ENCODE results near the gene CCDC88B.

Gene CCDC88B

GRCh38 chr11:64352099-64352994 lies 12.3 kb downstream of the CCDC88B start:
- TF ChIP-seq CEBPB (IDR thresholded peaks at IDR 0.05) (no peak), ZBTB7A (IDR thresholded peaks at IDR 0.05; ENCODE audit: low read depth) (no peak), MAX (IDR thresholded peaks at IDR 0.05) (no peak), EGR1 (IDR thresholded peaks at IDR 0.05) (no peak), RAD21 (IDR thresholded peaks at IDR 0.05; ENCODE audit: low read depth) (no peak), NFIC (IDR thresholded peaks at IDR 0.05) (no peak), FOXM1 (IDR thresholded peaks at IDR 0.05; ENCODE audit: borderline replicate concordance, low read depth) (no peak), YY1 (IDR thresholded peaks at IDR 0.05; ENCODE audit: low read depth) (no peak), TAF1 (IDR thresholded peaks at IDR 0.05; ENCODE audit: low read depth) (no peak), TCF12 (IDR thresholded peaks at IDR 0.05; ENCODE audit: low read depth) (no peak), TEAD4 (IDR thresholded peaks at IDR 0.05) (no peak), REST (IDR thresholded peaks at IDR 0.05; ENCODE audit: low read depth) (no peak), USF1 (IDR thresholded peaks at IDR 0.05) (no peak), EP300 (IDR thresholded peaks at IDR 0.05; ENCODE audit: borderline replicate concordance) (no peak), CREB1 (IDR thresholded peaks at IDR 0.05; ENCODE audit: low read depth) (no peak)

- no peak for TF ChIP-seq MAX (IDR thresholded peaks at IDR 0.05)
- TF ChIP-seq TEAD4 (IDR thresholded peaks at IDR 0.05), result no peak
- TF ChIP-seq YY1 (IDR thresholded peaks at IDR 0.05; ENCODE audit: low read depth), result no peak
- no peak for TF ChIP-seq TCF12 (IDR thresholded peaks at IDR 0.05; ENCODE audit: low read depth)
- no peak for TF ChIP-seq EP300 (IDR thresholded peaks at IDR 0.05; ENCODE audit: borderline replicate concordance)
- no peak for TF ChIP-seq FOXM1 (IDR thresholded peaks at IDR 0.05; ENCODE audit: borderline replicate concordance, low read depth)
- TF ChIP-seq CREB1 (IDR thresholded peaks at IDR 0.05; ENCODE audit: low read depth), result no peak
- TF ChIP-seq REST (IDR thresholded peaks at IDR 0.05; ENCODE audit: low read depth), result no peak
- TF ChIP-seq NFIC (IDR thresholded peaks at IDR 0.05), result no peak
- TF ChIP-seq EGR1 (IDR thresholded peaks at IDR 0.05), result no peak
- no peak for TF ChIP-seq RAD21 (IDR thresholded peaks at IDR 0.05; ENCODE audit: low read depth)
Measured at GRCh38 chr11:64352995-64353714, 13.2 kb downstream of the CCDC88B start.

GRCh38 chr11:64353715-64354506 lies 13.9 kb downstream of the CCDC88B start:
- TF ChIP-seq YY1 (IDR thresholded peaks at IDR 0.05; ENCODE audit: low read depth) (no peak), RAD21 (IDR thresholded peaks at IDR 0.05; ENCODE audit: low read depth) (no peak), REST (IDR thresholded peaks at IDR 0.05; ENCODE audit: low read depth) (no peak), CEBPB (IDR thresholded peaks at IDR 0.05) (no peak), NFIC (IDR thresholded peaks at IDR 0.05) (no peak), TEAD4 (IDR thresholded peaks at IDR 0.05) (no peak), FOXM1 (IDR thresholded peaks at IDR 0.05; ENCODE audit: borderline replicate concordance, low read depth) (no peak), MAX (IDR thresholded peaks at IDR 0.05) (no peak)

Measured in Ishikawa (cell line).